Pancreas (tissue), 10 donors: ENCODE data around the gene FAM20A. TPM values are rescaled to one million over a fixed set of nuclear protein-coding genes. Genes with fewer than 3 reads are reported as not detected.

ENCODE experiments used
- ATAC-seq, 4 donors: fragments of 200-7000 bp; cut with Tn5 transposase; one replicate each; pipeline versions ENCODE4 v1.8.0 to v1.9.1; 2020; ENCODE audit warnings: mild to moderate bottlenecking in 4 of 4, moderate library complexity in 4 of 4
- DNase-seq, 6 donors: peaks; one replicate each; pipeline ENCODE4 v3.0.0-alpha.2; 2020
- FAIRE-seq: peaks from 2 replicates; lab custom pipeline; 2012; peaks lifted over from hg19 to GRCh38; lab: Jason Lieb, UNC
- H3K27ac ChIP-seq, 4 donors: fragments of 200-600 bp; sonication (generic); 1 replicate in 3 of 4; 2 replicates in 1 of 4; pipeline versions ENCODE4 v1.5.0 to v1.8.0; 2020
- H3K27me3 ChIP-seq, 4 donors: fragments of 200-600 bp; one replicate each; pipeline ENCODE4 v1.8.0; 2021
- H3K36me3 ChIP-seq, 3 donors: fragments of 200-600 bp; sonication (generic) in 1 of 3; one replicate each; pipeline versions ENCODE4 v1.5.0 to v1.8.0; 2020 to 2021
- H3K4me1 ChIP-seq, 3 donors: fragments of 200-600 bp; one replicate each; pipeline ENCODE4 v1.8.0; 2021
- H3K4me3 ChIP-seq, 4 donors: fragments of 200-600 bp; sonication (generic) in 2 of 4; one replicate each; pipeline versions ENCODE4 v1.5.0 to v1.8.0; 2020 to 2021
- H3K9me3 ChIP-seq, 4 donors: fragments of 200-600 bp; one replicate each; pipeline ENCODE4 v1.8.0; 2021
- CTCF ChIP-seq, 4 donors: fragments of 200-600 bp; sonication (generic) in 3 of 4; IDR thresholded peaks; one replicate each; pipeline versions ENCODE4 v1.5.0 to v1.8.0; 2021; ENCODE audit warnings: antibody characterized with exemption in 4 of 4
- WGBS, 2 donors: extraction: QIAGEN DNeasy Blood & Tissue Kit; methylation state at CpG; one replicate each; pipeline ENCODE4 v1.1.7; 2013; 5-methylcytosine and 5-hydroxymethylcytosine counted together
- intact Hi-C, 3 donors: fragments of 100-400 bp; cut with DNase I; formaldehyde crosslinking; loops; one replicate each; pipeline versions ENCODE4 v1.11.1 to v1.14.2; 2022
- polyA plus RNA-seq, 2 donors: library from polyadenylated mRNA; stranded (reverse); fragments of 200-250 nt; gene quantifications; one replicate each; pipeline ENCODE4 v1.2.3, GENCODE V29; 2013
- total RNA-seq, 6 donors: library from RNA; stranded (reverse); fragmentation: NEBNext Ultra II Directional in 4 of 6; extraction: Animal tissue kit (Norgen Biotek cat#: 25700) in 4 of 6; gene quantifications; one replicate each; pipeline versions ENCODE4 v1.2.1 to v1.2.4, GENCODE V29; 2021 to 2023
- donor health status: healthy with polysubstance abuse.
- donor health status: DM: no; HTN: no; CAD: no; lungs with moderate emphysema.
- donor health status: DM: no; HTN: no; CAD: no.
- donor health status: control.
- donor health status: control.
- donor health status: Bipolar disorder and iron deficiency.
- donor health status: DM: yes; HTN: yes; CAD: no.
- donor health status: DM: no; HTN: no; CAD: no.
- donor health status: DM: no; HTN: no; CAD: no.
- donor health status: DM: yes; HTN: yes; CAD: no.

FAM20A gene
- total and polyA plus RNA-seq, 8 donors: 0.46 to 9.0 (median 3.9) TPM

- DNase-seq (peak in 4 of 6 donors; percentile 24 to 82 (median 52)), FAIRE-seq (no peak), ATAC-seq (peak; percentile 55 to 75 (median 64))
- Histone ChIP-seq H3K27me3 (no peaks in the 10 kb centered on the region), H3K4me3 (peak overlapping the region; percentile 35 to 65 (median 40)), H3K9me3 (no peaks in the 10 kb centered on the region), H3K27ac (peak overlapping the region in 2 of 4 donors; percentile 55 to 67), H3K36me3 (no peaks in the 10 kb centered on the region), H3K4me1 (no peaks in the 10 kb centered on the region)
- intact Hi-C loops: no loop called here
- TF ChIP-seq CTCF (IDR thresholded peaks at IDR 0.05): no peak
- WGBS, 2 donors: 3 to 4% methylated on average over 73 to 88 of the region's 88 CpGs
Measured at GRCh38 chr17:68600067-68600930, 868 bp downstream of the FAM20A start.

DNA sequence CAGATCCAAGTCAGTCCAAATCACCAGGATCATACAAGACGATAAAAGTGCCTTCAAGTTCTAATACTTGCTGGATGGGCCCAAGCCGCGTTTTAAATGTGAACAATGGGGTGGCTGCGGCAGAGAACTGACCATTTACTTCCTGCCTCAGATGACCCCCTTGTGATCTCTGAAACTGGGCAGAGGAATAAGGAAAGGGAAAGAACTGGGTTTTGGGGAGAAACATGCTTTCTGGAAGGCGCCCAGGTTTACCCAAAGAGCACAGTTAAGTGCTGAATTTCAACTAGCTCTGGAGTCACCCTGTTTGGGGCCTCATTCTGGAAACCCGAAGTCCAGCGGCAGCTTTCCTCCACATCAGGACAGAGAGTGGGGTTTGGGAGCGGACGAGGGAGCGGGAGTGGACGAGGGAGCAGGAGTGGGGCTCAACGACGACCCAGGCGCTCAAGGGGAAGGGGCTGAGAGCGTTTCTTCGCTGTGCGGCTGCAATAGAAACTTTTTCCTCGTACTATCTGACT lies 1.6 kb downstream of the FAM20A start:
- H3K27ac ChIP-seq: peak overlapping the region in 2 of 4 donors; percentile 55 to 67
- DNase-seq: no peak
- no peaks in the 10 kb centered on the region for H3K27me3 ChIP-seq
- H3K9me3 ChIP-seq: no peaks in the 10 kb centered on the region
- TF ChIP-seq CTCF (IDR thresholded peaks at IDR 0.05): no peak
- intact Hi-C loops: no loop called here
- no peak for FAIRE-seq
- WGBS, 2 donors: 66 to 71% methylated on average over 18 of the region's 18 CpGs
- no peak for ATAC-seq
- H3K4me3 ChIP-seq: peak overlapping the region; percentile 35 to 65 (median 40)
- no peaks in the 10 kb centered on the region for H3K4me1 ChIP-seq
- H3K36me3 ChIP-seq: no peaks in the 10 kb centered on the region

GRCh38 chr17:68599091-68599490 lies 2.1 kb downstream of the FAM20A start:
- intact Hi-C loops: no loop called here
- peak overlapping the region in 1 of 4 donors; percentile 65 for H3K4me3 ChIP-seq
- DNase-seq: no peak
- 81 to 87% methylated on average over 4 of the region's 4 CpGs for WGBS, 2 donors
- no peaks in the 10 kb centered on the region for H3K9me3 ChIP-seq
- H3K27me3 ChIP-seq: no peaks in the 10 kb centered on the region
- FAIRE-seq: no peak
- no peak for TF ChIP-seq CTCF (IDR thresholded peaks at IDR 0.05)
- H3K36me3 ChIP-seq: no peaks in the 10 kb centered on the region
- ATAC-seq: peak in 1 of 4 donors; percentile 5
- no peaks in the 10 kb centered on the region for H3K4me1 ChIP-seq
- H3K27ac ChIP-seq: peak overlapping the region in 1 of 4 donors; percentile 67

DNA sequence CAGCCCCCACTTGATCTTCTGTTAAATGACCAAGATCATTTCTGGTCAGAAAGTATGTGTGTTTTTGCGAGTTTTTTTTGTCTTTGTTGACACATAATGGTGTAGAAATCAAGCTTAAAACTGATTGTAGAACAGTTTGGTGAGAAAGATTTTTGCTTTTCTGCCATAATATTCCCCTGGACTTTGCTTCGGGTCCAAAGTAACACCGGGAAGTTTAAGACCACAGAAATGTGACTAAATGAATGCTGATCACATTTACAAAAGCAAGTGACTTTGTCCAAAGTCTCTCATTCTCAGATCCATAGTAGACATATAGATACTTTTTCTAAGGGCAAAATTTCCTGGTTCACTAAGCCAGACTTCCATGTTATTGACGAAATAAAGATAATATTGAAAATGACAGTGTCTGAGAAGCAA lies 2.6 kb downstream of the FAM20A start:
- ATAC-seq: no peak
- Histone ChIP-seq H3K27me3 (no peaks in the 10 kb centered on the region), H3K36me3 (no peaks in the 10 kb centered on the region), H3K9me3 (no peaks in the 10 kb centered on the region), H3K4me3 (peak overlapping the region in 1 of 4 donors; percentile 3), H3K27ac (no peak overlapping the region), H3K4me1 (no peaks in the 10 kb centered on the region)
- TF ChIP-seq CTCF (IDR thresholded peaks at IDR 0.05): no peak
- DNase-seq: no peak
- intact Hi-C loops: no loop called here
- no peak for FAIRE-seq
- WGBS, 2 donors: 80 to 84% methylated on average over 4 of the region's 4 CpGs
